GM23338 (cell line): Measurements from ENCODE around the gene SETD4. TPM values are rescaled to one million over a fixed set of nuclear protein-coding genes. Genes with fewer than 3 reads are reported as not detected.

Experiments used
- ATAC-seq: fragments of 200-7000 bp; cut with Tn5 transposase; 3 replicates; pipeline ENCODE4 v1.9.1; 2020
- DNase-seq: peaks from one replicate; pipeline ENCODE4 v3.0.0-alpha.2; 2015; ENCODE audit warnings: low spot score
- H2AFZ ChIP-seq: fragments of 200-600 bp; sonication (generic); 2 replicates; pipeline ENCODE4 v1.8.0; 2016; ENCODE audit warnings: antibody characterized with exemption, mild to moderate bottlenecking, moderate library complexity
- H3F3A ChIP-seq: fragments of 200-600 bp; sonication (generic); replicated peaks from 2 replicates; pipeline ENCODE4 v1.8.0; 2017; ENCODE audit warnings: antibody characterized with exemption, mixed run types, low read depth
- H3K27ac ChIP-seq: fragments of 200-600 bp; sonication (generic); 2 replicates; pipeline ENCODE4 v1.6.1; 2016; ENCODE audit warnings: low read depth
- H3K27me3 ChIP-seq: fragments of 200-600 bp; sonication (generic); 2 replicates; pipeline ENCODE4 v1.8.0; 2016; ENCODE audit warnings: mild to moderate bottlenecking, mixed run types, moderate library complexity; ENCODE audit not compliant: insufficient read depth
- H3K36me3 ChIP-seq: fragments of 200-600 bp; sonication (generic); 2 replicates; pipeline ENCODE4 v1.8.0; 2016; ENCODE audit warnings: mild to moderate bottlenecking; ENCODE audit not compliant: insufficient read depth
- H3K4me1 ChIP-seq: fragments of 200-600 bp; sonication (generic); 2 replicates; pipeline ENCODE4 v1.8.0; 2016; ENCODE audit warnings: mild to moderate bottlenecking, moderate library complexity; ENCODE audit not compliant: insufficient read depth
- H3K4me2 ChIP-seq: fragments of 200-600 bp; sonication (generic); 2 replicates; pipeline ENCODE4 v1.7.1; 2017; ENCODE audit warnings: mixed run types
- H3K4me3 ChIP-seq: fragments of 200-600 bp; sonication (generic); 2 replicates; pipeline ENCODE4 v1.6.1; 2016; ENCODE audit warnings: mixed run types
- H3K79me2 ChIP-seq: fragments of 200-600 bp; sonication (generic); replicated peaks from 2 replicates; pipeline ENCODE4 v1.8.0; 2017; ENCODE audit warnings: mild to moderate bottlenecking; ENCODE audit not compliant: insufficient read depth
- H3K9me2 ChIP-seq: fragments of 200-600 bp; sonication (generic); 2 replicates; pipeline ENCODE4 v1.8.0; 2017; ENCODE audit not compliant: insufficient read depth
- H4K20me1 ChIP-seq: fragments of 200-600 bp; sonication (generic); replicated peaks from 2 replicates; pipeline ENCODE4 v1.8.0; 2017; ENCODE audit warnings: mild to moderate bottlenecking; ENCODE audit not compliant: insufficient read depth
- H3K27ac Mint-ChIP-seq: 2 replicates; pipeline ENCODE4 v1.8.0; 2020; ENCODE audit warnings: inconsistent platforms, mild to moderate bottlenecking, moderate library complexity, mixed read lengths
- H3K27me3 Mint-ChIP-seq: 3 replicates; pipeline ENCODE4 v1.8.0; 2022; ENCODE audit warnings: low read depth, mild to moderate bottlenecking, moderate library complexity, mixed read lengths, inconsistent platforms; ENCODE audit not compliant: insufficient read depth, poor library complexity
- H3K36me3 Mint-ChIP-seq: 3 replicates; pipeline ENCODE4 v1.8.0; 2021; ENCODE audit warnings: low read depth, mild to moderate bottlenecking, inconsistent platforms, moderate library complexity, mixed read lengths
- H3K4me1 Mint-ChIP-seq: 3 replicates; pipeline ENCODE4 v1.8.0; 2020; ENCODE audit warnings: mild to moderate bottlenecking, inconsistent platforms, mixed read lengths
- H3K4me3 Mint-ChIP-seq: 3 replicates; pipeline ENCODE4 v1.8.0; 2021; ENCODE audit warnings: moderate library complexity, mild to moderate bottlenecking, inconsistent platforms, mixed read lengths
- H3K9me3 Mint-ChIP-seq: 3 replicates; pipeline ENCODE4 v1.8.0; 2020; ENCODE audit warnings: moderate library complexity, mild to moderate bottlenecking, inconsistent platforms, mixed read lengths
- CREB1 ChIP-seq: fragments of 250-450 bp; sonication (Bioruptor Pico); IDR thresholded peaks from 2 replicates; pipeline ENCODE4 v1.5.0; 2020; ENCODE audit warnings: low read depth, mild to moderate bottlenecking, moderate library complexity
- CTCF ChIP-seq, 2 experiments: fragments of 200-600 bp in 1 of 2; sonication (generic) in 1 of 2; conservative IDR thresholded peaks; 2 replicates each; pipeline versions ENCODE4 v1.5.1 to v1.6.1; 2016 to 2017; ENCODE audit warnings: antibody characterized with exemption in 2 of 2, low read depth in 2 of 2, mild to moderate bottlenecking in 2 of 2, moderate library complexity in 1 of 2
- EZH2 ChIP-seq: fragments of 200-600 bp; sonication (generic); IDR thresholded peaks from one replicate; pipeline ENCODE4 v1.8.0; 2017; ENCODE audit warnings: antibody characterized with exemption, mild to moderate bottlenecking, low read depth; ENCODE audit not compliant: unreplicated experiment
- EZH2phosphoT487 ChIP-seq: fragments of 200-600 bp; sonication (generic); IDR thresholded peaks from one replicate; pipeline ENCODE4 v1.8.1; 2018; ENCODE audit warnings: antibody characterized with exemption; ENCODE audit not compliant: unreplicated experiment
- JUNB ChIP-seq: IDR thresholded peaks from one replicate; pipeline ENCODE4 v1.6.1; 2016; ENCODE audit warnings: antibody characterized with exemption; ENCODE audit not compliant: unreplicated experiment
- NANOG ChIP-seq: IDR thresholded peaks from 2 replicates; pipeline ENCODE4 v1.6.1; 2016; ENCODE audit warnings: antibody characterized with exemption, borderline replicate concordance
- POLR2AphosphoS5 ChIP-seq: IDR thresholded peaks from 2 replicates; pipeline ENCODE4 v1.6.1; 2016; ENCODE audit warnings: antibody characterized with exemption, low read depth
- REST ChIP-seq: IDR thresholded peaks from one replicate; pipeline ENCODE4 v1.6.1; 2018; ENCODE audit warnings: antibody characterized with exemption; ENCODE audit not compliant: unreplicated experiment
- STAT1 ChIP-seq: IDR thresholded peaks from one replicate; pipeline ENCODE4 v1.6.1; 2016; ENCODE audit warnings: antibody characterized with exemption; ENCODE audit not compliant: unreplicated experiment
- ZNF114 ChIP-seq: fragments of 250-450 bp; sonication (Bioruptor Pico); IDR thresholded peaks from 2 replicates; pipeline ENCODE4 v1.5.0; 2020; ENCODE audit warnings: mild to moderate bottlenecking, moderate library complexity
- ZNF331 ChIP-seq: fragments of 250-450 bp; sonication (Bioruptor Pico); IDR thresholded peaks from 2 replicates; pipeline ENCODE4 v1.5.0; 2020; ENCODE audit warnings: low read depth, mild to moderate bottlenecking, moderate library complexity
- ZNF462 ChIP-seq: fragments of 250-450 bp; sonication (Bioruptor Pico); IDR thresholded peaks from 2 replicates; pipeline ENCODE4 v1.5.0; 2020; ENCODE audit warnings: mild to moderate bottlenecking, moderate library complexity
- polyA plus RNA-seq: library from polyadenylated mRNA; unstranded; fragments of >200 nt; fragmentation: Nextera tagmentation; extraction: Ambion mirVana; gene quantifications from 2 replicates; pipeline ENCODE4 v1.2.1, GENCODE V29; 2016
- total RNA-seq: library from RNA; depleted of rRNA; stranded (reverse); fragments of >200 nt; shearing (Covaris generic); gene quantifications from 2 replicates; pipeline ENCODE4 v1.2.3, GENCODE V29; 2014
- TF ChIP-seq, protein P1 (sequence below): IDR thresholded peaks from 2 replicates; pipeline ENCODE4 v1.6.1; 2016; ENCODE audit warnings: antibody characterized with exemption

Gene SETD4
- total and polyA plus RNA-seq, 2 experiments from 2014 or later, result 32.5 to 45.1 TPM

GRCh38 chr21:36068748-36069398, 8.5 kb upstream of the SETD4 start:
- H3K36me3 Mint-ChIP-seq, result peaks cover 49% of the 10 kb centered on the region
- H3K27ac Mint-ChIP-seq, result no peak overlapping the region
- Histone ChIP-seq H3K4me2 (no peak overlapping the region), H2AFZ (no peak overlapping the region), H3F3A (peaks cover 15% of the 10 kb centered on the region), H3K27me3 (no peaks in the 10 kb centered on the region; the same call in 1 of the 2 replicates), H3K4me1 (peaks cover 33% of the 10 kb centered on the region), H3K9me2 (no peaks in the 10 kb centered on the region), H3K4me3 (peak overlapping the region; percentile 32; the same call in 1 of the 2 replicates), H3K27ac (no peak overlapping the region), H3K79me2 (peaks cover 24% of the 10 kb centered on the region), H3K36me3 (peaks cover 20% of the 10 kb centered on the region), H4K20me1 (no peaks in the 10 kb centered on the region)
- H3K4me3 Mint-ChIP-seq, result no peak overlapping the region
- peaks cover 36% of the 10 kb centered on the region for H3K4me1 Mint-ChIP-seq
- TF ChIP-seq EZH2phosphoT487 (no peak), STAT1 (no peak), ZNF114 (CRISPR knock-in tag) (no peak), ZNF331 (CRISPR knock-in tag) (no peak), CTCF (conservative IDR thresholded peaks at IDR 0.05; ENCODE audit: low read depth in 2 of 2) (no peak), EZH2 (no peak), ZNF462 (CRISPR knock-in tag) (no peak), JUNB (no peak), POLR2AphosphoS5 (no peak), REST (no peak), NANOG (no peak), CREB1 (CRISPR knock-in tag) (no peak)
- TF ChIP-seq, protein P1, sequence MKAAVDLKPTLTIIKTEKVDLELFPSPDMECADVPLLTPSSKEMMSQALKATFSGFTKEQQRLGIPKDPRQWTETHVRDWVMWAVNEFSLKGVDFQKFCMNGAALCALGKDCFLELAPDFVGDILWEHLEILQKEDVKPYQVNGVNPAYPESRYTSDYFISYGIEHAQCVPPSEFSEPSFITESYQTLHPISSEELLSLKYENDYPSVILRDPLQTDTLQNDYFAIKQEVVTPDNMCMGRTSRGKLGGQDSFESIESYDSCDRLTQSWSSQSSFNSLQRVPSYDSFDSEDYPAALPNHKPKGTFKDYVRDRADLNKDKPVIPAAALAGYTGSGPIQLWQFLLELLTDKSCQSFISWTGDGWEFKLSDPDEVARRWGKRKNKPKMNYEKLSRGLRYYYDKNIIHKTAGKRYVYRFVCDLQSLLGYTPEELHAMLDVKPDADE, result no peak
- no peak for DNase-seq
- peaks cover 18% of the 10 kb centered on the region for H3K27me3 Mint-ChIP-seq
- no peak for ATAC-seq
- peaks cover 28% of the 10 kb centered on the region for H3K9me3 Mint-ChIP-seq
